Measurements from ENCODE around the gene DLX4.

DNA sequence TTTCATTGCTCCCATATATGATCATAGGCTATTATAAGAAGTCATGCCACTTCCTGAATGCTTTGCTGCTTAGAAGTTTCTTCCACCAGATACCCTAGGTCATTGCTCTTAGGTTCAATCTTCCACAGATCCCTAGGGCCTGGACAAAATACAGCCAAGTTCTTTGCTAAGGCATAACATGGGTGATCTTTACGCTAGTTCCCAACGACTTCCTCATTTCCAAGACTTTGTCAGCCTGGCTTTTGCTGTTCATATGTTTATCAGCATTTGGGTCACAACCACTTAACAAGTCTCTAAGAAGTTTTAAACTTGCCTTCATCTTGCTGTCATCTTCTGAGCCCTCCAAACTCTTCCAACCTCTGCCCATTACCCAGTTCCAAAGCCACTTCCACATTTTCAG lies 46.2 kb downstream of the DLX4 start:
- TF ChIP-seq EZH2 (IDR thresholded peaks at IDR 0.05; ENCODE audit: insufficient read depth, poor library complexity, severe bottlenecking) (no peak), EZH2phosphoT487 (IDR thresholded peaks at IDR 0.05; ENCODE audit: insufficient read depth, low read depth) (no peak)
